GM19372 (cell line): ENCODE results near the gene ADGRD2.

Experiments
- ATAC-seq: cut with Tn5 transposase; IDR thresholded peaks from one replicate; pipeline ENCODE4 v1.9.1; 2021; ENCODE audit warnings: mild to moderate bottlenecking, low read depth, moderate library complexity; ENCODE audit not compliant: unreplicated experiment

Gene ADGRD2

DNA sequence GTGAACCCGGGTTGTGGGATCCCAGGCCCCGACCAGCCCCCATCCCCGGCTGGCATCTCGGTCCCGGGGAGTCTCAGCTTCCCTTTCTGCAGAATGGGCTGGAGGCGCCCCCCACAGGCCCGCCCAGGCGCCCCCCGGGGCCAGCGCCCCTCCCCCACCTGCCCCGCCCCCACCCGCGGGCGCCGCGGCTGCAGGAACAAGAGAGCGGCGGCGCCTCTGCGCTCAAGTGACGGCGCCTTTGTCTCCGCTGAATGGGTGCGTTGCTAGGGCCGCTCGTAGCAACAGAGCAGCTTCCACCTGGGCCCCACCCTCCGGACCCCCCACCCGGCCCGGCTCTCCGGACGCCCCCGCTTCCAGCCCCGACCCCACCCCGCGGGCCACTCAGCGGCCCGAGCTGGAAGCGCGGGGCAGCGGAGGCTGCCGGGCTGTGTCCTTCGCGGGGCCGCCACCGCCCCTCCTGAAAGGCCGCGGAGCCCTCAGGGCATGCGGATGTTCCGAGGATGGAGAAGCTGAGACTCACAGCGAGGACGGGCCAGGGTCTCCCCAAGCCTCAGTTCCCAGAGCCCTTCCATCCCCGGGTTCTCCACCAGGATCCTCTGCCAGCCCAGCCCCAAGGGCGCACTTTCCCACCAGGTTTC is 27.5 kb downstream of the ADGRD2 start:
- no peak for ATAC-seq

DNA sequence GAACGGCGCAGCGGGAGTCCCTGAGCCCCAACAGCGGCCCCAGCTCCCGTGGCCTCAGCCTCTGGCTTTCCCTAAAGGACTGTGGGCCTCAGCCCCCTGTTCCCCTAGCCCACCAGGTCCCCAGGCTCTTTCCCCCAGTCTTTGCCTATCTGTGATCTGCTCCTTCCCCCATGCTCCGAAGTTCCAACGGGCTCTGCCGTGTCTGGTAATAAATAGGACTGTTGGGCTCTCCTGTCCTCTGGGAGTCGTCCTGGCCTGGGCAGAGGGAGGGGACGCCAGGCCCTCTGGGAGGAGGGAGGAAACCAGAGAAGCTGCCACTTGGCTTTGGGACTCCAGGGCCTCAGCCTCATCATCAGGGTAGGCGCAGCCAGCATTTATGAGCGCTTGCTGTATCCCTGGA is 28.1 kb downstream of the ADGRD2 start:
- ATAC-seq, result no peak

DNA sequence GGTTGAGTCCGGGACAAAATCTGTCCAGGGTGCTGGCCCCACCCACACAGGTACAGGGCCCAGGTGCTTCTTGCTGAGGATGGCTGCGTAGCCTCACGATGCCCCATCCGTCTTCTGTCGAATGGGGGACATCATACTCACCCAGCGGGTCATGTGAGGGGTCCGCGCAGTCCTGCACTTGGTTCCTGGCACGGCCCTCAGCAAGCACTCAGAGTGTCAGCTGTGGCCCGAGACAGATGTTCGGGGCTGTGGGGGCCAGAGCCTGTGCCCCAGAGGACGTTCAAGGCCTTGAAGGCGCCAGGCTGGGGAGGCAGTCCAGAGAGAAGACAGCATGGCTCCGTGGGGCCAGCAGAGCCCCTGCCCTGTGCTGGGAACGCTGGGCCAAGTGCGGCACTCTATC is 29.1 kb downstream of the ADGRD2 start:
- ATAC-seq, result no peak

DNA sequence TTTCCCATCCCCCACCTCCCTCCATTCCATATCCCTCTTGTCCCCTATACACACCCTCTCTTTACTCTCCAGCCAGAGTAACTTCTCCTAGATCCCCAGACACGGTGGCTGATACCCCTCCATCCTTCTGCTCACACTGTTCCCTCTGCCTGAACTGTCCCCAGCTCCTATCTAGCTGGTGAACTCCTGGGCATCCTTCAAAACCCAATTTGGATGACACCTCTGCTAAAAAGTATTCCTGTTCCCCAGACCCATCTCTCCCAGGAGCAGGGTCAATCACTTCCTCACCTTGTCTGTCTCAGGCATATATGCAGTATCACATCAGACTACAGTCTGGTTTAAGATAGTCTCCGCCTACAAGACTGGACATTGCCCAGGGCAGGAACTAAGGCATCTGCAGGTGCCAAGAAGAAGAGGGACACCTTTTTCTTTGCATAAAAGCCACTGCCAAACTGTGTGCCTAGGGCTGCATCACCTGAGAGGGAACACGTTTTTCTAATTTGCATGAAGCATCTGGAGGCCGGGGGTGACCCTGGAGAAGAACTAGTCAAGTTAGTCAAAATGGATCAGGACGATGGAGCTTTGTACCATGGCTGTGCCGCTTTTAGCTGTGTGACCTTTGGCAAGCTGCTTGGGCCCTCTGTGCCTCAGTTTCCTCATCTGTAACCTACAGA is 29.8 kb downstream of the ADGRD2 start:
- ATAC-seq, result no peak

DNA sequence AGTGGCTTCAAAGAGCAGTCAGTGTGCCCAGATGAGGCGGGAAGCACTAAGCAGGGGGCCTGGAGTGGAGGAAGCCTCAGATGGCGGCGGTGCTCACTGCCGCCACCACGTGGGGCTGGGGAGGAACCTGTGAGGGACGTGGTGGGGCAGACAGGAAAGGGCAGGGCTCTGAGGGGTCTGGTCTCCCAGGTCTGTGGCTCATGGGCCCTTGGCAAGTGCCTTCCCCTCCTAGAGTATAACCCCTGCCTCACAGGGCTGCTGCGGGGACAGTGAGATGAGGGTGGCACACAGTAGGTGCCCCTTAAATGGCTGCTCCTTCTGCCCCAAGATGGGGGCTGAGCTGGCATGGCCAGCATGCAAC is 30.4 kb downstream of the ADGRD2 start:
- ATAC-seq, result no peak

DNA sequence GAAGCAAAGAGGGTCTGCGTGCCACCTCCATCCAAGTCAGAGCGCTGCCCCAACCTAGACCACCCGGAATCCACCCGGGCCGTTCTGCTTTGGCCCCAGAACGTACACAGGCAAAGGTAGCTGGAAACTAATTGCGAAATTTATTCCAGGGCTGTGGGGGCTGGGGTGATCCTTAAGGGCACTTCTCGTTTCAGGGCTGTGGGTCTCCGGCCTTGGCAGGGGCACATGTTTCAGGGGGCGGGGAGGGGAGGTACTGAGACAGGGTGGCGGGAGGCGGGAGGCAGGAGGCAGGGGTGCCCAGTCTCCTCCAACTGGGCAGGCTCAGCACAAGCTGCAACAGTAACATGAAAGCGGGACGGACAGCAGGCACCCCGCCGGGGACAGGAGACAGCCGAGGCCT is 30.9 kb downstream of the ADGRD2 start:
- no peak for ATAC-seq

DNA sequence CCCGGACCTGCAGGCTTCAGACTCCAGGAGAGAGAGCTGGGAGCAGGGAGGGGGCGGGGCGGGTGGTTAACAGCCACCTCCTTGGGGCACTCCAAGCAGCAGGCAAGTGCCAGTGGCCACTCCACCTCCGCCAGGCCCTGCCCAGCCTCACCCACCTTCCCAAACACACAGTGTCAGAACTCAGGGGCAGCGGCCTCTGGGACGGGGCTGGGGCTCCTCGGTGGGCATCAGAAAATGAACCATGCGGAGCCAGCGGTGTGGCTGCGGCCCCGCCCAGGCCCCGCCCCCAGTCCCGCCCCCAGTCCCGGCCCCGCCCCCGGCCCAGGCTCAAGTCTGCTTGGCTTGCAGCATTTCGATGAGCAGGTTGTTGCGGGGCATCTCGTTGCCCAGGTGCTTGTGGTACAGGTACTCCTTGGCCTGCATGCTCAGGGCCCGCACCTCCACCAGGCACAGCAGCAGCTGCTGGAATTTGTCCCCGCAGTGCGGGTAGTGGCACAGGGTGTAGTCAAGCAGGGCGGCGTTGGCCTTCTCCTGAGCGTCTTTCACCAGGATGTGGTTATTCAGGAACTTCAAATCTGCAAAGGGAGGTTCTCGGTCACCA is 32.3 kb downstream of the ADGRD2 start:
- no peak for ATAC-seq

DNA sequence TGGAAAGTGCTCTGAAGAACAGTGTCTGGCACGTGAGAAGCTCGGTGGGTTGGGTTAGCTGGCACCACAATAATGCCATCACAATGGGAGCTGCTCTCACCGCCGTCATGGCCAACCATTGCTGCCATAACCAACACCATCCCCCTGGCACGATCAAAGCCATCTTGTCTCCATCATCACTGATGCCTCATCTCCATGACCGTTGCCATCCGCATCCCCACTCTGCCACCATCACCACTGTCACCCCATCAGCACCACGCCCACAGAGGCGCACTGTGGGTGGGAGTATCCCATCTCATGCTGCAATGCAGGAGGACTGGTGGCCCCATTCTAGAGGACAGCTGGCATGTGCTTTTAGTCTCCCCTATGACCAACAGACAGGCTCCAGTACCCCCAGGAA is 33.2 kb downstream of the ADGRD2 start:
- ATAC-seq, result no peak

DNA sequence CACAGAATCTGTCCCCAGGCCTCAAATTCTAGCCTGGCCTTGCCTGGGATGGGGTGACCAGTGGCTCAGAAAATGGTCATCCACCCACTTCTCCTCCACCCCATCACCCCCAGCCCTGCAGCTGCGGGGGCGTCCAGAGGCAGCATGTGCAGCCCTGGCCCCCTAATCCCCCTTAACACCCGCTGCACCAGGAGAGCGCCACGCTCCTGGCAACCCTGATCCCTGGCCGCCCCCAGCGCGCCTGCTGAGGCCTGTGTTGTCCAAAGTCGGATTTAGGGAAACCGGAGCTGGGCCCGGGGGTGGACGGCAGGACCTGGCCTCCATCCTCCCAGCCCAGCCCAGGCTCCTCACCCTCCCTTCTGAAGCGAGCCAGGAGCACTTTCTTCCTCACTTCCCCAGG is 35.0 kb downstream of the ADGRD2 start:
- ATAC-seq, result no peak

DNA sequence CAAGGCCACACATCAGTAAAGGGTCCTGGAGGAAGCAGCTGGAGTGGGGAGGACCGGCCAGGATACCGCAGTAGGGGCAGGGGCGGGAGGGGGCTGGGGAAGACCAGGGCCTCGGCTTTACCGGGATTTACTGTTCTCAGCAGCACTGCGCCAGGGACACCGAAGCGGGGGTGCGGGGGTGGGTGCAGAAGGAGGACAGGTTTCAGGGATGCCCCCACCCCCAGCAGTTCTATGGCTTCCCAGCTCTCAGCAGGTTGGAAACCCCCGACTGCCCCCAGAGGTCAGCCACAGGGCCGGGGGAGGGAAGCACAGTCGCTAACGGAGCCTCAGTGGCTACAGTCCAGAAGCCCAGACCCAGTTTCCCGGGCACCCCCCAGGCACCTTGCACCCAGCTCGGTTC is 35.7 kb downstream of the ADGRD2 start:
- ATAC-seq, result no peak

DNA sequence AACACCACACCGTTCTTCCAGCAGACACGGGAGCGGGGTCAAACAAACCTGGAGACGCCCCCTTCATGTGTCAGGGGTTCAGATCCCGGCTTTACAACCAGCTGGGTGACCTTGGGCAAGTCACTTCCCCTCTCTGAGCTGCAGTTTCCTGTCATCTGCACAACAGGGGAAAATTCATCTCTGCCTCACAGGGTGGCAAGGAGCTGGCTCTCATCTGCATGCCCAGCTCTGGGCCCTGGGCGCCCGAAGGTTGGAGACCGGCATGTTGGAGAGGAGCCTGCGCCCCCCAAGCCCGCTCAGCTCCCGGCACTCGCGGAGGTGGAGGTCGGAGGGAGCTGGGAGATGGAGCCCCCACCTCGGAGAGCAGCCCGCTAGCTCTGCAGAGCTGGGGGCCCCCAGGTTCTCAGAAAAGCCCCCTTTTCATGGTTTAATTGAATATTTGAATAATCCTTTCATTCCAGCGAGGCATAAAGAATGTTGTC is 36.6 kb downstream of the ADGRD2 start:
- no peak for ATAC-seq

DNA sequence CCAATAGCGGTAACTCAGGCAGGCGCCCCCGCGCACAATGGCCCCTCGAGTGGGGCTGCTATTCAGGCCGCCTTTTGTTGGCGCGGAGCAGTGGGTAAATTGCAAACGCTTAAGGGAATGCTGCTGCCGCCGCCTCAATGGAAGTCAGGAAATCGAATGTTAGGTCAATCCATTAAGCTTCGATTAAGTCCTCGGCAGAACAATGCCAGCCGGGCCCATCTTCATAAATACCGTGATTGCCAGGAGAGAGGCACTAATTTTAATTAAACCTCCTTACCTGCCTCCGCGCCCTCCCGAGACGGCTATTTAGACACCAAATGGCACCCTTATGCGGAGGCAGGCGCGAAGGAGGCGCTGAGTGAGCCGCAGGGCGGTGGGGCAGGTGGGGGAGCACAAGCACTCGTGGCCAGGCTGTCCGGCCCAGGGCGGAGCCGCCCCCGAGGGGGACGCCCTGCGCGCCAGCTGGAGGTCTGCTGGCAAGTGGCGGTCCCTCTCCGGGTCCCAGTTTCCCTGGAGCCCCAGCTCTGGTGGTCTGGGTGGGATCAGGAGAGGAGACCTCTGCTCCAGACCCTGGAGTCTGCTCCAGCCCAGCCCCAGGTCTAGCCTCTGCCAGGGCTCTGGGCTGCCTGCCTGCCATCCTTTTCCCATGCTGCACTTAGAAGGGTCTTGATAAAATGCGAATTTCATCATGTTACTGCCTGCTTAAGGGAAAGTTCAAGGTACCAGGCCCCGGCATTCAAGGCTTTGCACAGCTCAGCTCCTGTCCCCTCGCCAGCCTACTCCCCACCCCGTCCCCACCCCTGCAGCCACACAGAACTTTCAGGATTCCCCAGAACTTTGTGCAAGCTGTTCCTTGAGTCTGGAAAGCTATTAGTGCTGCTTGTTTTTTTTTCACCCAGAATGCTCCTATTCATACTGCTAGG is 37.3 kb downstream of the ADGRD2 start:
- ATAC-seq, result no peak

DNA sequence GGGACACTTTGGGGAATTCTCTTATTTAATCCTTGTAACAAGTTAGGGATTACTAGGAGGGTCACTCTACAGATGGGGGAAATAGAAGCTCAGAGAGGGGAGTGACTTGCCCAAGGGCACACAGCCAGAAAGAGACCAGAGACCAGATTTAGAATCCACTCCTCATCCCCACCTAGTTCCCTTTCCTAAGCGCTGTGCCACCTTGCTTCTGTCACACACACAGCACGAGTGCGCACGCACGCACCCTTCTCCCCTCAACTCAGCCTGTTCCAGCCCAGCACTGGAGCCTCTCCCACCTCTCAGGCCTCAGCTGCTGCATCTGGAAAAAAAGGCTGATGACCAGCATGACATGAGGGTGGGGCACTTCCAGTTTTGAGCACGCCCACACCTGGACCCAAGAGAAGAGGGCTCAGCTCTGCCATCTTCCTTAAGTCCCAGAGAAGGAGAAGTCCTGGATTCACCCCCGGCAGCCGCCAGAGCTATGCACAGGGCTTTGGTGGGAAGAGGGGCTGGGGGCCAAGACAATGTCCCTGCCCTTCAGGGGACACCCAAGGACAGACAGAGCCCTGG is 38.5 kb downstream of the ADGRD2 start:
- ATAC-seq, result no peak

DNA sequence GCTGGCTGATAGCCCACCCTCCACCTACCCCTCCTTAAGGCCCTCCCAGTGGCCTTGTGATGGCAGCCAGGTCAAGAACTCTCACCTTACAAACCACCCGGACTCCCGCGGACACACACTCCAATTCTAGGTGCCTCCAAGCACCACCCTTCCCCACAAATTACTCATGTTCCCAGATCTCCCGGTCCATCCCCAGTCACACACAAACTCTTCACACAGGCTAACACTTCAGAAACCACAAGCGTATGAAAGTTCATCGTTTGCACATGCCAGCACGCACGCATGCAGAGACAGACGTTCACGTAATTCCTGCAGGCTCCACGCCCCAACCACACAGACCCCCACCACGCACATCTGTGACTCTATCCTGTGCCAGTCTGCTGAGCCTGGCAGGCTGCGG is 39.0 kb downstream of the ADGRD2 start:
- ATAC-seq, result no peak

DNA sequence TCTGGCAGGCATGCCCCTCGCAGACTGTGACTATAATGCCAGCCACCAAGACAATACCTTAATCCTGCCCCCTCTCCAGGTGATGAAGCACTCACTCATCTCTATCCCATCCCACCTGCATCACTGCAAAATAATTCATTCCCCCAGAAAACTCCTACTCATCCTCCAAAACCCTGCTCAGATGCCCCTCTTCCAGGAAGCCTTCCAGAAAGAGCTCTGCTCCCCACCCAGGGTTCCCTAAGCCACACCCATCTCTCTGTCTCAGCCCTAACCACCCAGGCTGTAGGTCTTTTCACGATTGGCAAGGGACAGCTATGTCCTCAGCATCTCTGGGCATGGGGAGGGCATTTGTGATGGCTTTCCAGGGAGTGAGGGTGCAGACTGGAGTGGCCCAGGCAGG is 39.8 kb downstream of the ADGRD2 start:
- no peak for ATAC-seq

DNA sequence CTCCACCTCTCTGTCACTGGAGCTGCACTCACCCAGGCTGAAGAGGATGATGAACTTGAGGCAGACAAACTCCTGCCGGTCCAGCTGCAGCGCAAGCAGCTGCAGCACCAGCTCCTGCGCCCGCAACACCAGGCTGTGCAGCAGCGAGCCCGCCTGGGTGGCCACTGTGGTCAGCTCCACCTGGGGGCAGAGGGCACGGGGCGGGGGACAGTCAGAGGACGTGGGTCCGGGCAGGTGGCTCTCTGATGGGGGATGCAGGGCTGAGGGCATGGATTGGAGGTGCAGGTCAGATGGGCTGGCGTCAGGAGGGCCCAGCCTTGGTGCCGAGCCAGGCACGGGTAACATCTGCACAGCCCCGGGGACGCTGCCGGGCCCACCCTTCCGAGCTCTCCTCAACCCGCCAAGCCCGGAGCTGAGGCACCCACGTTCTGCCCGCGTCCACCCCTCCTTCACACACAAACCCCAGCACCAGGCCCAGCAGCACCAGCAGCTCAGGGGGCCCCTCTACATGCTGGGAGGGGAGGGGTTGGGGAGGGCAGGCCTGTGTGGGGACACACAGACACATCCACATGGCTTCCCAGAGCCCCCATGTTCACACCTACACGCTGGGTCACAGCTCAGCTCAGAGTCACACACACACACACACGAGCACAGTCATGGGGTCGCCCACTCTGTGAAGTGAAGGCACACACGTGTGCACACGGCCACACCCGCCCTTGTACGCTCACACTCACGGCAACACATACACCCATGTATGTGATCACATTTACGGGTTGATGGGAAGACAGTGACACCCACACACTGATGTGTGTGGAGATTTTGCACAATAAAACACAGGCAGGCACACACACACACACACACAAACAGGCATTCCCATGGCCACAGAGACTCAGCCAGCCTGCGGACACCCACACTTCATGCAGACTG is 41.1 kb downstream of the ADGRD2 start:
- ATAC-seq, result no peak

DNA sequence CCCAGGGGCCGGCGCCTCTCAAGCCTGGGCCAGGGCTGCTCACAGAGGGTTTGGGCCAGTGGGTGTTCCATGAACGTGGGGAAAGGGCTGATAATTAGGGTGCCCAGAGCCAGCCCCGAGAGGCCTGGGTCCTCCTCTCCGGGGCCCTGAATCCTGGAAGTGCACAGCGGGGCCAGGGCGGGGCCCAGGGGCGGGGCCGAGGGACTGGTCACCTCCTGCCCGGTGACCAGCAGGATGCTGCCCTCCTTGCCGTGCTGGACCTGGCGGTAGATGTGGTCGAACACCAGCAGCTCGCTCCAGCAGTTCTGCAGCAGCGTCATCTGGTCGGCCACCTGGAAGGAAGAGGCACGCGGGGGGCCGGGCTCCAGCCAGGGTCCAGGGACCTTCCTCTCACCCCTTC is 42.6 kb downstream of the ADGRD2 start:
- no peak for ATAC-seq

DNA sequence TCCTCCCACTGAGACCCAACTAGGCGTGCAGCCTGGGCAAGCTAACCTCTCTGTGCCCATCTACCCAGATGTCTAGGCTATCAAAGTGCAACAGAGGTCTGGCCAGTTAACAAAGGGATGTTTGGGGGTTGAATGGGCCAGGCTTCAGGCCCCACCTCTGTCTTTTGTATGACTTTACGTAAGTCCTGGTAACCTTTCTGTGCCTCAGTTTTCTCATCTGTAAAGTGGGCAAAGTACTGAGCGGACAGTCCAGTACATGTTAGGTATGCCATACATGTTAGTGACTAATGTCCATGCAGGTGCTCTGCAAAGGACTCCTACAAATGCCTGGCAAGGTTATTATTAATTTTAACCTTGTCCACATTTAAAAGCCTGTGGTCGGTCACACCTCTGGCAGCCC is 43.0 kb downstream of the ADGRD2 start:
- ATAC-seq, result no peak

DNA sequence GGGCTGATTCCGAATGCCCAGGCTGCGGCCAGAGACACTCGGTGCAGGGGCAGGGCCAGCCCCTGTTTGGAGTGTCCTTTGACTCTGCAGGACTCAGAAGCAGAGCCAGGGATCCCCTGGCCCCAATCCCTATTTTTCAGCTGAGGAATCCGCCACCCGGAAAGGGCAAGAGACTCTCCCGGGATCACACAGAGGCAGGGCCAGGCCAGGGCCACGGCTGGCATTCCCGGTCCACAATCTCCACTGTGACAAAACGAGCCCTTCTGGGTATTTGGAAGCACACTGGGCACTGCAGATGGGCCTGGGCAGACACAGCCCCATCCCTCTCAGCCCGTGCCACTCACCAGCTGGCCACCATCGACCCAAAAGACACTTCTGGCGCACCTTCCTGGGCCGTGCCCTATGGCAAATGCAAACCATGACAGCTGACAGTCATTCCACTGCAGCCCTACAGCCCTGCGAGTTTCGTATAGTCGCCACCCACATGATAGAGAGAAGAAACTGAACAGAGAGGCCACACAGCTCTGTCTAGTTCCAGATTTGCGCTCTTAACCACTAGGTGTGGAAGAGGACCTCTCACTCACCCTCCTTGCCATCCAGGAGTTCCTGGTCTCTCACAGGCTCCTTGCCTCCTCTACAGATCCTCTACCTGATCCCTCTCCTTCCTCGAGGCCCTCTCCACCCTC is 43.7 kb downstream of the ADGRD2 start:
- no peak for ATAC-seq
